NCI-H1436 (cell line): ENCODE results near the gene ARHGAP1.

Source experiments
- DNase-seq: peaks from one replicate; lab custom pipeline; 2025; lab: John Stamatoyannopoulos, UW

ARHGAP1 gene

DNA sequence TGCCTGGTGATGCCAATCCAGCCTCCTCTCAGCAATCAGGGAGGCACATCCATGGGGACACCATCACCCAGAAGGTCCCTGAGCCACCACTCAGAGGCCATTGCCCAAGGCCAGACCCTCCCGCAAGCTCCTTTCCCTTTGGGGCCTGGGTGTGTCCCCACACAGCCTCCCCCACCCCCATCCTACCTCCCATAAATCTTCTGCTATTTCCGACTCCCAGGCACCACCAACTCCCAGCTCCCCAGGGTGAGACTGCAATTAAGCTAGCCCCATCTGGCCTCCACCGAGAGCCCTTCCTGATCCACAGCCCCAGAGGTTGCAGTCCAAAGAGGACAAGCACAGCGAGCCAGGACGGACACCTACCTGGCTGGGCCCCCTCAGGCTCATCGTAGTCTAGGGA is 6.3 kb downstream of the ARHGAP1 start:
- DNase-seq, result no peak

DNA sequence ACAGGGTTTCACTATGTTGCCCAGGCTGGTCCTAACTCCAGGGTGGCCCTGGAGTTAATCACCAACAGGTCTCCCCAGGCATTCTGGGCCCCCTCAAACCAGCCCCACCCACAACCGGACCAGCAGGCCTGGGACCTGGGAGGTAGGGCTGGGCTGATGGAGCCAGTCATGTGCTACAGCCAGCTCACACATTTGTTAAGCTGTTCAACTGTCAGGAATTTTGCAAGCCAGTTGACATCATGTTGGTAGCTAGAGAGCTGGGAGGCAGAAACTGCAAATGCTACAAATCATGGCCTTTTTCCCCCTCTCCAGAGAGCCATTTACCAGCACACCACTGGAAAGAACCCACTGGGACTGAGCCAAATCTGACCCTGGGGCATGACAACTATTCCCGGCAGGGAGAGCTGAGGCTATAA is 6.8 kb downstream of the ARHGAP1 start:
- no peak for DNase-seq

DNA sequence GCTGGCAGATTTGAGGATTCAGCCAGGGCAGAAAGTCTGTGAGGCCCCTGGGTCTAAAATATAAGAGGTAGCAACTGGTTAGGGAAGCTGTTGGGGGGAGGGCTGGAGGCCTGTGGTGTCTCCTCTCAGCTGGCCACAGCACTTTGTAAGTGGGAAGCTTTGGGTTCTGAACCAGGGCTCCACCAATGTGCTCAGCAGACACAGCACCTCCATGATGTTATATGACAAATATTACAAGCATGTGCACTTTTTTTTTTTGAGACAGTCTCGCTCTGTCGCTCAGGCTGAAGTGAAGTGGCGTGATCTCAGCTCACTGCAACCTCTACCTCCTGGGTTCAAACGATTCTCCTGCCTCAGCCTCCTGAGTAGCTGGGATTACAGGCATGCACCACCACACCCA is 8.0 kb downstream of the ARHGAP1 start:
- no peak for DNase-seq

DNA sequence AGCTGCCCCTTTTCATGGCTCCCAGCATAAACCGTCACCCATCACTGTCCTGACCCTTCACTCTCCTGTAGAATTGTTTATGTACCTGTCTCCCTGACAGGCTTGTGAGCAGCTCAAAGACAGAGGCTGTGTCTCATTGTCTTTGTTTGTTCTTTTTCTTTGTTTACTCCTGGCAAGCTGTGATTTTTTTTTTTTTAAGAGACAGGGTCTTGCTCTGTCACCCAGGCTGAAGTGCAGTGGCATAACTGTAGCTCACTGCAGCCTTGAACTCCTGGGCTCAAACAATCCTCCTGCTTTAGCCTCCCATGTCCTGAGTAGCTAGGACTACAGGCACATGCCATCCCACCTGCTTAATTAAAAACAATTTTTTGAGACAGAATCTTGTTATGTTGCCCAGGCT is 9.7 kb downstream of the ARHGAP1 start:
- DNase-seq, result no peak

DNA sequence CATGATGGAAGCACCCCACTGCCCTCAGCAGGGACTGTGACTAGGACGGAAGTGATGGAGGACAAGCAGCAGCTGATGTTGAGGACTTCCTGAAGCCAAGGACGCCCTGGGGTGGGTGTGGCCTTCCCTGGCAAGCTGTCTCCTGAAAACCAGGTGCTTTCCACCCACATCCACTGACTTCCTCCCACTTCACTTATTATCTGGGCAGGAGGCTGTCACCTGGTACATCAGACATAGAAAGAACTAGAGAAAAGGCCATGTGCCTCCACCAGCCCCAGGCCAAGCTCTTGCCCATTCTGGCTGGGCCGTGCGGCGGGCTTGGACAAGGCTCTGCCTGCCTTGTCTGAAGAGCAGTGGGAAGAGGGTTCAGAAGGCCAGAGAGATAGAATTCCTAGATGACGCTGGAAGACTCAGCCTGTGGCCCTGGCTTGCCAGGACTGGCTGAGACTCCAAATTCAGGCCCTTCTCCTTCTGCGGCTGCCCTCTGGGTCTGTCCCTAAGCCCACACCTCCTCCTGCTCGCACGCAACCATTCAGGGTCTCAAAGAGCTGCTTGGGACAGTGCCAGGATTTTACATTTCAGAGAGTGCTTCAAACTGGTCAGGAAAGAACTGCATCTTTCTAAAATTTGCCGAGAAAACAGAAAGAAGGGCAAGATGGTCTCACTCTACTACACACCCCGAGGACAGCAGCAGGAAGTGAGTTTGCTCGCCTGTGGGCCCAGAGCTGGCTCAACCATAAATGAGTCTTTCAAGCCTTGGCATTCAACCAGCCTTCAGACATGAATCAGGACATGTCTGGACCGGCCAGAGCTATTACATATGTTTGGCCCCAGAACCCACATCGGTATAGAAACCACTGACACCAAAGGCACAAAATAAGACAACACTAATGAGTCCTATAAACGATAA is 13.3 kb downstream of the ARHGAP1 start:
- no peak for DNase-seq

DNA sequence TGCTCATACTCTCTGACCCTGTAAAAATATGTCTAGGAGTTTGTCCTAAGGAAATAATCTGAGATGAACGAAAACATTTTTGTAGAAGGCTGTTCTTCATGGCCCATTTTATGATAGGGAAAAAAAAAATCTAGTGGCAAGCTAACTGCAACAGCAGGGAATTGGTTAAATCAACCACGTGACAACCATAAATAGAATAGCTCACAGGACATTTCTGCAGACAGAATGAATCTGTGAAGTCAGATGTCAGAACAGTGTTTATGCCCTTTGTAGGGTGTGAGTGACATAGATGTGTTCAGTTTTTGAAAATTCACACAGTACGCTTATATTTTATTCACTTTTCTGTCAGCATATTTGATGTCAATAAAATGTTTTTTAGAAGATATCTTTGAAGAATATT is 16.1 kb downstream of the ARHGAP1 start:
- DNase-seq, result no peak

DNA sequence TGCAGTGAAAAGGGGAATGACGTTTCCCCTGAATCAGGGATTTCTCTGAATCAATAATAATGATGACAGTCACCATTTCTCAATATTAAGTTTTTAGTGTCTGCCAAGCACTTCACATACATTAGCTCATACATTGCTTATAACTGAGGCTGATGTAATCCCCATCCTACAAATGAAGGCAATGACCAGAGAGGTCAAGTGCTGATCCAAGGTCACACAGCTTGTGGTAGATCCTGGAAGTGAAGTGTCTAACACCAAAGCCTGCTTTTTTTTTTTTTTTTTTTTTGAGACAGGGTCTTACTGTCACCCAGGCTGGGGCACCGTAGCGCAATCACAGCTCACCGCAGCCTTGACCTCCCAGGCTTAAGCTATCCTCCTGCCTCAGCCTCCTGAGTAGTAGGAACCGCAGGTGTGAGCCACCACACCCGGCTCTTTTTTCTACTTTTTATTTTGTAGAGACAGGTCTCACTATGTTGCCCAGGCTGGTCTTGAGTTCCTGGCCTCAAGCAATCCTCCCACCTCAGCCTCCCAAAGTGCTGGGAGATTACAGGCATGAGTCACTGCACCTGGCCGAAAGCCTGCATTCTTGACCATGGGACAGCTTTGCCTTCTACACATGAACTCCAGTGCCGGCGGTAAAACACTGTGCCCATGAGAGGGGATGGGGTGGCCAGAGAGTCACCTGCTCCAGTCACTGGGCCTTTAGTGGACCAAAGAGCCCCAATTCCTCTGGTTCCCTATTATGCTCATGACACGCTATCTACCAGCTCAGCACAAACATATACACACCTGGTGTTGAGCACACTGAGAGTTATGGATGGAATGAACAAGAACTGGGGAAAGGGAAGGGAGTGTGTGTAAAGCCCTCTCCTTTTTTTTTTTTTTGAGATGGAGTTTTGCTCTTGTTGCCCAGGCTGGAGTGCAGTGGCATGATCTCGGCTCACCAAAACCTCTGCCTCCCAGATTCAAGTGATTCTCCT is 17.4 kb downstream of the ARHGAP1 start:
- no peak for DNase-seq

DNA sequence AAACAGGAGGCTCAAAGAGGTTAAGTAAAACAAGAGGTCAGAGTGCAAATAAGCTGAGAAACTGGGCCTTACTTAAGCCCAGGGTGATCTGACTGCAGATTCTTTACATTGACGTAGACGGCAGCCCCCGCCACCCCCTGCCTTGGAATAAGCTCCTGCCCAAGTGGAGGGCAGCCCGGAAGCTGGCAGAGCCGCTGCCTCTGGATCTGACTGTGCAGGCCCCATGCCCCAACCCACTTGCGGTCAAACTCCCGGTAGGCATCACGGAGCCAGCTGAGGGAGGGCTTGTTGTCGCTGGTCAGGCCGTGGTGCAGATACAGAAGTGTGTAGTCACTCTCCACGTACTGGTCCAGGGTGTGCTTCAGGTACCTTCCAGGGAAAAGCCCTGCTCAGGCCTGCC is 18.6 kb downstream of the ARHGAP1 start:
- no peak for DNase-seq

DNA sequence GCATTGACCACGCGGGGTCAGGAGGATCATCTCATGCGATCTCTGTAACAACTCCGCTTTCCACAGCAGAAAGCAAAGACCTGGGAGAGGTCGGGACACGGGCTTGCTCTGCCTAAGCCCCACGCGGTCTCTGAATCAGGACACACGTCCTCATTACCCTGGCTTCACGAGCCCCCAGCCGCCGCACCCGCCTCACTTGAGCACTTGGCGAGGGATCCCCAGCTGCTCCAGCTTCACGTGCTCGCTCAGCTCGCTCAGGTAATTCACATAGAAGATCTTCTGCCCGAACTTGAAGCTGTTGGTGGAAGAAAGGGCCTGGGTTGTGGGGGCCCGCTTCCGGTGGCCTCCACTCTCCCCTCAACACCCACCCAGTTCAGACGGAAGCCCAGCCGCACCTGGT is 19.6 kb downstream of the ARHGAP1 start:
- no peak for DNase-seq

DNA sequence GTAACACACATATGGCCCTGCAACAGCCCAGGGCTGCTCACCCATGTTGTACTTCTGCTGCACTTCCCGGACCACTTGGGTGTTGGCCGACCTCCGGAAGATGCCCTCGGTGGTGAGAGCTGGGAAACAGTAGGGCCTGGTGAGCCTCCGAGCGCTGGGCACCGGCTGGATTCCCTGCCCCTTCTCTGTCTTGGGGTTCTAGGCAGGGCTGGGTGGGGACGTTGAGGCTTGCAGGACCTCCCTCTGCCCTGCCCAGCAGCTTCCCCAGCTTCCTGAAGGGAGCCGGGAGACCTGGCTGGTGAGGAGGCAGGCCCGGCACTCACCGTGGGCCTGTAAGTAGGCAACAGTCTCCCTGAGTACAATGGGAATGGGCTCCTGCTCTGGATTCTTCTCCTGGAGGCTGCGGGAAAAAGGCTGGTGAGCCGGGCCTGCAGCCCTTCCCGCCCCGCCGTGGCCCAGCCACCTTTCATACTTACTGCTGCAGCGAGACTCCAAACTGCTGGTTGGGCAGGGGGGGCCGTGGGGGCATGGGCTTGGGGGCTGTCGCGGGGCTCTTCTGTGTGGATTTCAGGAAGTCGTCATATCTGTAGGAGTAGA is 20.2 kb downstream of the ARHGAP1 start:
- no peak for DNase-seq

DNA sequence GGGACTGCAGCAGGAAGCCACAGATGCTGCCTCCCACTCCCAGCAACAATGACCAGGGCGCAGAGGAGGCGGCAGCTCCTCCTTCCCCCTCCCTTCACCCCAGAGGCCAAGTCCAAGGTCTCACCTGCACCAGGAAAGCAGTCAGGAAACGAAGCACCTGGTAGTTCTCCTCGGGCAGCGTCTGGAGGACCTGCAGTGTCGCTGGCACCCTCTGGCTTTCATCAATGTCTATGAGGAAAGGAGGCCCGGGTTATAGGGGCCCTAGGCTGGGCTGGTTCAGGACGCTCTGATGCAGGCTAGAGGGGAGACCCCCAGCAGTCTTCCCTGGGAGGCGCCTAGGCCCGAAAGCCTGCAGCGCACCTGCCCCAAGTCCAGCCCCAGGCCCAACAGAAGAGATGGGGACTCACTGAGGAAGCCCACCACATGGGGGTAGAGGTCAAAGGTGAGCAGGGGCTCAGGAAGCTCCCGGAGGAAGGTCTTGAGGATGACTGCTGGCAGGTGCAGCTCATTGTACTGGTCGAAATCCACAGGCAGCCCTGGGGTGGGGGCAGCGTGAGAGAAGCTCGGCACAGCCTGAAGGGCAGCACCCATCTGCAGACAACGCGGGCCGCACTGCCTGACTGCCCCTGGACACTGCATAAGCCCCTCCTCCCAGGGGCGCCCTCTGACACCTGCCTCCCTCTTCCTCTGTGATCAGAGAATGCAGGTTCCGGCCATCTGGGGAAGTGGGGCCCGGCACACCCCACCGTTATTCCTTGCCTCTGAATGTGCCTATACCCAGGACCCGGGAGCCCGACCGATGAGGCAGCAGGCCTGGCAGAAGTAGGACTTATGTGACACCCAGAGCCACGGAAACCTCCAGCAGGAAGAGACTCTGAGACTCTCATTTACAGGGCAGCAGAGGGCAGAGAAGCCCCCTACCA is 20.9 kb downstream of the ARHGAP1 start:
- no peak for DNase-seq

DNA sequence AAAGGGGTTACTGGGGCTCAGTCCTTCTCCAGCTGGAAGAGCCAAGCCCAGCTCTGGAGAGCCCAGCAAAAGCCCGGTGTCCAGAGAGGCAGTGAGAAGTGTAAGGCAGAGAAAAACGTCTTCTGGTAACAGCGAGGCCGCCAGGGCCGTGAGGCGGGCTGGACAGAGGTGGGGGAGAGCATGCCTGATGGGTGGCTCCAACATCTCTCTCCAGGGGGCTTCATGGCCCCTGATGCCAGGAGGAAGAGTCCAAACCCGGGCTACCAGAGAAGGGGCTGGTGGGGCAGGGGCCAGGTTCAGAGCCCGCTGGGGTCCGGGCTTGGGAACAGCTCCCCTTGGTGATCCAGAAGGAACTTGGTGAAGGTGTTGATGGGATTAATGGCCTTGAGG is 21.7 kb downstream of the ARHGAP1 start:
- no peak for DNase-seq

DNA sequence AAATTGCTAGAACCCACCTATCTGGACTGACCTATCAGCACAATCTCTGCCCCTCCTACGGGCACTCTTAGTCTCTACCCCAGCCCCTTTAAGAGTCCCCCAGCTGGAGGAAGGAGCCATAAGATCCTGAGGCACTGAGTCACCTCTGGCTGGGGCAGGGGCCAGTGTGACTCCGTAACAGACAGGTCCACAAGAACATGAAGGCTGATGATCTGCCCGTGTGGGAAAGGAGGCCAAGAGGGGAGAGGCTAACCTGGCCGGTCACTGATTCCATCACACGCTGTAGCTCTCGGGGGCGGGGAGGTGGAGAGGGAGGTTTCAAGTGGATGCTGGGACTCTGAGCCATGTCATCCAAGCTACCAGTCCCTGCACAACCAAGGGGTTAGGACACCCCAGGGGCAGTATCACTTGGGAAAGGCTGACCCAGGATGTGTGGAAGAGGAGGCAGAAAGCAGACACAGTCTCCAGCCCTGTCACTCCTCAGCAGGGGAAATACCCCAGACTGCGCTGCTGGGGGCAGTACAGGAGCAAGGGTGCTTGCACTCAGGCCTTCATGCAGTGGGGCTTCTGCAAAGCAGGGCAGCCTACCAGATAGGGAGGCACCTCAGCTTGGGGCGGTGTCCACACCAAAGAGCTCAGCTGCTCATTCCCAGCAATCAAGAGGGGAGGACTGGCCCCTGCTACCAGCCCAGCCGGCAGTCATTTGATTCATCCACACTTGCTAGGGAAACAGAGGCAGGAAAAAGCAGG is 22.3 kb downstream of the ARHGAP1 start:
- no peak for DNase-seq

DNA sequence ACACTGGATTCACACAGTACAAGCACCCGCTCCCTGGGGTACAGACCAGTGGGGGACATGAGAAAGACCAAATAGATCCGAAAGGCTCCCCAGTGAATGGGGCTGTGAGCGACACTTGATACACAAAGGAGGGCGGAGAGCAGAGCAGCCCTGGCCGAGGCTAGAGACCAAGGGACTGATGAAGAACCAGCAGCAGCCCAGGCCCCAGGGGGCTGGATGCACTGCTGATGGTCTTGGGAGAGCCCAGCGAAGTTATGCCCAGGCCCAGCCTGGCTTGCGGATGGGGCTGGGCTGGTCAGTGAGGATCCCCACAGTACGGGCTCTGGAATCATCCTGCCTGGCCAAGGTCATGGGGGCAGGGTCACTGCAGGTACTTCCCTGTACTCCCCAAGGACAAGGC is 23.2 kb downstream of the ARHGAP1 start:
- no peak for DNase-seq

DNA sequence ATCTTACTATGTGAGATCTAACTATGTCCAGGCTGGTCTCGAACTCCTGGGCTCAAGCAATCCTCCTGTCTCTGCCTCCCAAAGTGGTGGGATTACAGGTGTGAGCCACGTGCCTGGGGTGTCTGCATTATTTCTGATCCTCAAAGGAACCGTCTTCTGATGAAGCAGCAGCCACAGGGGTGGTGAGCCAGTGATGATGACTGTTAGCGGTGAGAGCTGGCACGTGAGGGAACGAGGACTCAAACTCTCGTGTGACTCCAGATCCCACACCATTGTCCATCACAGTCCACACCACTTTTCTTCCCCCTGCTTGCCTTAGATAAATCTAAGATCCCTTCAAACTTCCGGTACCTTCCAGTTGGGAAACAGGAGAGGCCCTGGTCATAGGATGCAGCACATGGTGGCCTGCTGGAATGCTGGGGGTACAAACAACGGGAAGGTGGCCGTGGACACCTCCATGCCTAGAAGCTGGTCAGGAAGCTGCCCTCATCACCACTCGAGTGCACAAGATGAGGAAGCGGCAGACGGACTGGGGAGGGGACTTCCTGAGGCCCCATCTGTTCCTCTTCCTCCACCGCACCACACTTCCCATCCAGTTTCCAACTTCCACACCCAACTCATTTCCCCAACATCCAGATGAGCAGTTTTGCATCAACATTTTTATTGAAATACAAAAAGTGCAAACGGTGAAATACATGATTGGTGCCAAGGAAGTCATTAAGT is 23.8 kb downstream of the ARHGAP1 start:
- DNase-seq, result no peak

DNA sequence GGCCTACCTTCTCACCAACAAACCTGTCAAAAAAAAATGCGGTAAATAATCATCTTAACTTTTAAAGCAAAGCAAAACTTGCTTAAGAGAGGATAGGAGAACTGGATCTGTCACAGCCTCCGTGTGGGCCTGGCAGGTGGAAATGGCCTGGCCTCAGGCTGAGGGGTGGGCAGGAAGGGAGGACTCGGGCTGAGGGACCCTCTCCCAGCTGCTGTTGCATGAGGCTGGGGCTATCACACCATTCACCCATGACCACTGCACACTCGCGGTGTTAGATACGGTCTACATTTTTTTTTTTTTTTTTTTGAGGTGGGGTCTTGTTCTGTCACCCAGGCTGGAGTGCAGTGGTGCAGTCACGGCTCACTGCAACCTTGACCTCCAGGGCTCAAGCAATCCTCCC is 24.5 kb downstream of the ARHGAP1 start:
- DNase-seq, result no peak

DNA sequence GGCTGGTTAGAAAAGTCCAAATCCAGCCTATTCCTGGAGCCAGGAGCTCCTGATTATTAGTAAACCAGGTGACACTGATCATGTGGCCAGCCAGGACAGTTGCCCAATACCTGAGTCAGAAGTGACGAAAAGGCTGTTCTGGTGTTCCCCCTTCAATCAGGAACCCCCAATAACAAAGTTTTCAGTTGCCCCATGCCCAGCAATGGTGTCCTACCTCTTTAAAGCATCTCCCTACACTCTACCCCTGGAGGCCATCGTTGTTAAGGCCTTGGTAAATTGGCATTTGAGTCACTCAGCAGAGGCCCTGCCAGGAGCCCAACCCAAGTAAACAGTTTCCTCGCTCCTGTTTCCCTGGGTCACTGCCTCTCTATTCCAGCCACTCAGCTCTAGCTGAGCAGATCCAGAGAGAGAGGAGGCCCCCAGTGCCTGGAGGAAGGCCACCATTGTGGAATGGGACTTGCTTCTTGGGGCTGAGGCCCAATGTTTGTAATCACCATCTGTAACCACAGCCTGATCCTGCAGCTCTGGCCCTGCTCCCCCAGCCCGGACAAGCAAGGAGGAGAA is 25.0 kb downstream of the ARHGAP1 start:
- no peak for DNase-seq

DNA sequence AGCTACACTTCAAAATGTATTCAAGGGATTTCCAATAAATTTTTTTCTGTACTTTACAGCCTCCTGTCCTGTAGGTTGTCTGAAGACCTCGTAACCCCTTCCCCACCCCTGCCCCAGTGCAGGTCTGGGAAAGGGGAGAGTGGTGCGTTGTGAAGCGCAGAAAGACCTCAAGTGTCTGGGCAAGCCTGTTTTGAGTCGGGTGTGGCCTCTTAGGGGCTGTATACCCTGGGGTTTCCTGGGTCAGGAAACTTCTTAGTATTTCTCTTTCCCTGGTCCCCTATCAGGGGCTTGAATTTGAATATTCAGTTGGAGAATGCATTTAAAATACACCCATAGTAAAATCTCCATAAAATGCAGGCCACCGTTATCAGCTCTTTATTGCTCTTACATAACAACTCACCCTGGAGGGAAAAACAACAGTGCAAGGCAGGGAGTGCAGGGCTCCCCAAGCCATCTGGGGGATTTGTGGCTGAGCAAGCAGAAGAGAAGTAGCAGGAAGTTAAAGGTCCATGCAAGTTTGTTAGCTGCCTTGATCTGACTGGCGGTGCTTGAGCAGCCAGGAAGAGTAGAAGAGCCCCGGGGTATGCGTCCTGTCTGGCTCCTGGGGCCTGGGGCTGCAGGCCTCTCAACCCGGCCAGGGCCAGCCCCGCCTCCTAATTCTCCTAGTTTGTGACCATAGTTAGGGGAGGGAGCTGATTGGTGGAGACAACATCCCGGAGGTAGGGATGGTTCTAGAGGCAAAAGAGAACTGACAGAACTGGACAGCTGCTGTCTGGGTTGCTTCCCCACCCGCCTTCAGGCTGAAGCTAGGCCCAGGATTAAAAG is 25.7 kb downstream of the ARHGAP1 start:
- DNase-seq, result no peak
